HepG2 (cell line): ENCODE measurements around the gene HNF1B. TPM values are rescaled to one million over a fixed set of nuclear protein-coding genes. Genes with fewer than 3 reads are reported as not detected.

Source experiments
- ATF7 ChIP-seq, 2 experiments: fragments of 450-650 bp in 1 of 2; sonication (generic) in 1 of 2; formaldehyde crosslinking in 1 of 2; IDR thresholded peaks; 2 replicates each; pipeline versions ENCODE4 v1.4.0 to v1.6.1; 2016 to 2020; ENCODE audit warnings: antibody characterized with exemption in 1 of 2, mild to moderate bottlenecking in 1 of 2, missing genetic modification reagents in 1 of 2
- BATF2 ChIP-seq: sonication (generic); formaldehyde crosslinking; IDR thresholded peaks from 2 replicates; pipeline ENCODE4 v1.8.0; 2022; ENCODE audit warnings: mild to moderate bottlenecking, missing genetic modification reagents, moderate library complexity
- CHD2 ChIP-seq: IDR thresholded peaks from 2 replicates; pipeline ENCODE4 v1.6.1; 2011; ENCODE audit warnings: low read depth, low read length, improper control_type of control experiment
- DRAP1 ChIP-seq: IDR thresholded peaks from 2 replicates; pipeline ENCODE4 v1.6.1; 2016; ENCODE audit warnings: missing genetic modification reagents, missing compliant biosample characterization
- ELF4 ChIP-seq: sonication (generic); formaldehyde crosslinking; IDR thresholded peaks from 2 replicates; pipeline ENCODE4 v1.5.0; 2020; ENCODE audit warnings: missing genetic modification reagents, mild to moderate bottlenecking, moderate library complexity, borderline replicate concordance
- FOXA1 ChIP-seq, 2 experiments: fragments of 450-650 bp in 1 of 2; sonication (generic) in 1 of 2; formaldehyde crosslinking in 1 of 2; IDR thresholded peaks; 2 replicates each; pipeline versions ENCODE4 v1.4.0 to v1.6.1; 2016 to 2020; ENCODE audit warnings: missing genetic modification reagents in 1 of 2
- FOXK1 ChIP-seq: sonication (generic); formaldehyde crosslinking; IDR thresholded peaks from 2 replicates; pipeline ENCODE4 v1.4.0; 2020; ENCODE audit warnings: low read depth, missing genetic modification reagents, borderline replicate concordance
- MNT ChIP-seq: fragments of 450-650 bp; IDR thresholded peaks from 2 replicates; pipeline ENCODE4 v1.6.1; 2016
- NFKB2 ChIP-seq: sonication (generic); formaldehyde crosslinking; IDR thresholded peaks from 2 replicates; pipeline ENCODE4 v1.4.0; 2020; ENCODE audit warnings: missing genetic modification reagents, borderline replicate concordance
- POGK ChIP-seq: sonication (generic); formaldehyde crosslinking; conservative IDR thresholded peaks from 2 replicates; pipeline ENCODE4 v1.8.0; 2022; ENCODE audit warnings: mild to moderate bottlenecking, moderate library complexity, missing genetic modification reagents
- SALL2 ChIP-seq: sonication (generic); formaldehyde crosslinking; IDR thresholded peaks from 2 replicates; pipeline ENCODE4 v1.8.1; 2023; ENCODE audit warnings: mild to moderate bottlenecking, missing genetic modification reagents, inconsistent platforms
- SYNCRIP ChIP-seq: fragments of 200-400 bp; formaldehyde crosslinking; IDR thresholded peaks from 2 replicates; pipeline ENCODE4 v1.6.1; 2018; ENCODE audit warnings: mild to moderate bottlenecking, low read depth, low read length; ENCODE audit not compliant: insufficient read depth
- ZNF740 ChIP-seq: sonication (generic); formaldehyde crosslinking; IDR thresholded peaks from 2 replicates; pipeline ENCODE4 v1.4.0; 2020; ENCODE audit warnings: missing genetic modification reagents
- ZNF800 ChIP-seq: sonication (generic); formaldehyde crosslinking; IDR thresholded peaks from 2 replicates; pipeline ENCODE4 v1.4.0; 2020; ENCODE audit warnings: missing genetic modification reagents
- ZXDC ChIP-seq: sonication (generic); formaldehyde crosslinking; IDR thresholded peaks from 2 replicates; pipeline ENCODE4 v1.5.0; 2020; ENCODE audit warnings: mild to moderate bottlenecking, missing genetic modification reagents
- polyA plus RNA-seq, 8 experiments: library from polyadenylated mRNA; depleted of rRNA in 3 of 8; stranded (reverse) in 7 of 8; unstranded in 1 of 8; fragments of >200 nt; fragmentation: Illumina TruSeq in 4 of 8; extraction: Trizol in 4 of 8; gene quantifications; 2 replicates each; pipeline versions ENCODE4 v1.2.1 to v1.2.3, GENCODE V29; 2011 to 2016; ENCODE audit warnings: low read depth in 4 of 8, missing spikeins in 1 of 8, mixed read lengths in 1 of 8; ENCODE audit not compliant: insufficient read depth in 1 of 8
- total RNA-seq, 5 experiments: library from RNA; depleted of rRNA; stranded (reverse); fragments of >200 nt; fragmentation: Illumina TruSeq; extraction: Trizol; gene quantifications; 2 replicates each; pipeline ENCODE4 v1.2.3, GENCODE V29; 2016; ENCODE audit warnings: low read depth in 1 of 5
- TF ChIP-seq, protein P1 (sequence below): IDR thresholded peaks from 2 replicates; pipeline ENCODE4 v1.6.1; 2016; ENCODE audit warnings: missing compliant biosample characterization, missing genetic modification reagents, borderline replicate concordance

HNF1B gene
- total and polyA plus RNA-seq, 2 of the 13 experiments (the other 11 are each of a cell fraction or from before 2014, with no cell fraction given): 1.9 to 5.3 TPM

- TF ChIP-seq ATF7 (IDR thresholded peaks at IDR 0.05) (no peak), ATF7 (CRISPR knock-in tag; IDR thresholded peaks at IDR 0.05) (peak; percentile 50; the same call in 1 of the 2 replicates), ZNF740 (CRISPR knock-in tag) (no peak), BATF2 (CRISPR knock-in tag) (no peak), SYNCRIP (no peak), MNT (no peak), DRAP1 (CRISPR knock-in tag) (peak; percentile 50), CHD2 (no peak), FOXK1 (CRISPR knock-in tag) (no peak), ELF4 (CRISPR knock-in tag) (no peak), SALL2 (CRISPR knock-in tag) (no peak), ZNF800 (CRISPR knock-in tag) (no peak), ZXDC (CRISPR knock-in tag) (no peak), NFKB2 (CRISPR knock-in tag) (no peak), FOXA1 (IDR thresholded peaks at IDR 0.05) (no peak), FOXA1 (CRISPR knock-in tag; IDR thresholded peaks at IDR 0.05) (peak; percentile 78), POGK (CRISPR knock-in tag) (0 out of 2 replicates have a peak, but pooled peaks have one; percentile 19)
- TF ChIP-seq, protein P1, sequence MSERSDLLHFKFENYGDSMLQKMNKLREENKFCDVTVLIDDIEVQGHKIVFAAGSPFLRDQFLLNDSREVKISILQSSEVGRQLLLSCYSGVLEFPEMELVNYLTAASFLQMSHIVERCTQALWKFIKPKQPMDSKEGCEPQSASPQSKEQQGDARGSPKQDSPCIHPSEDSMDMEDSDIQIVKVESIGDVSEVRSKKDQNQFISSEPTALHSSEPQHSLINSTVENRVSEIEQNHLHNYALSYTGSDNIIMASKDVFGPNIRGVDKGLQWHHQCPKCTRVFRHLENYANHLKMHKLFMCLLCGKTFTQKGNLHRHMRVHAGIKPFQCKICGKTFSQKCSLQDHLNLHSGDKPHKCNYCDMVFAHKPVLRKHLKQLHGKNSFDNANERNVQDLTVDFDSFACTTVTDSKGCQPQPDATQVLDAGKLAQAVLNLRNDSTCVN: peak; percentile 72; the same call in 1 of the 2 replicates
Observed at GRCh38 chr17:37710344-37710886, 34.4 kb downstream of the HNF1B start (continued).
